Upper lobe of left lung (tissue), 6 donors: ENCODE measurements around the gene STK39. TPM values are rescaled to one million over a fixed set of nuclear protein-coding genes. Genes with fewer than 3 reads are reported as not detected.

ENCODE experiments used
- ATAC-seq, 2 donors: fragments of 200-7000 bp; cut with Tn5 transposase; one replicate each; pipeline ENCODE4 v1.9.1; 2022; ENCODE audit warnings: mild to moderate bottlenecking in 2 of 2, moderate library complexity in 2 of 2; ENCODE audit not compliant: low FRiP score in 2 of 2
- DNase-seq, 2 donors: peaks; one replicate each; pipeline ENCODE4 v3.0.0-alpha.2; 2019 to 2020
- H3K27ac ChIP-seq, 4 donors: fragments of 200-600 bp; sonication (generic); one replicate each; pipeline ENCODE4 v1.5.1; 2016 to 2019
- H3K27me3 ChIP-seq, 4 donors: fragments of 200-600 bp; sonication (generic); one replicate each; pipeline ENCODE4 v1.5.1; 2017 to 2019
- H3K36me3 ChIP-seq, 4 donors: fragments of 200-600 bp; sonication (generic); one replicate each; pipeline ENCODE4 v1.5.1; 2016 to 2019
- H3K4me1 ChIP-seq, 4 donors: fragments of 200-600 bp; sonication (generic); one replicate each; pipeline ENCODE4 v1.5.1; 2018 to 2019
- H3K4me3 ChIP-seq, 4 donors: fragments of 200-600 bp; sonication (generic); one replicate each; pipeline ENCODE4 v1.5.1; 2017 to 2019; ENCODE audit warnings: mild to moderate bottlenecking in 2 of 4, moderate library complexity in 1 of 4
- H3K9me3 ChIP-seq, 4 donors: fragments of 200-600 bp; sonication (generic); one replicate each; pipeline ENCODE4 v1.5.1; 2018 to 2019
- CTCF ChIP-seq, 6 experiments: fragments of 450-650 bp in 4 of 6; fragments of 200-600 bp in 2 of 6; sonication (generic) in 2 of 6; IDR thresholded peaks; one replicate each; pipeline ENCODE4 v1.5.1; 2016 to 2019; ENCODE audit warnings: antibody characterized with exemption in 6 of 6
- EP300 ChIP-seq, 4 donors: sonication (generic); formaldehyde crosslinking; IDR thresholded peaks; one replicate each; pipeline ENCODE4 v1.5.1; 2017; ENCODE audit warnings: antibody characterized with exemption in 4 of 4, control low read depth in 2 of 4
- POLR2A ChIP-seq, 4 donors: fragments of 450-650 bp; IDR thresholded peaks; one replicate each; pipeline ENCODE4 v1.5.1; 2016 to 2017; ENCODE audit warnings: antibody characterized with exemption in 4 of 4, mild to moderate bottlenecking in 2 of 4
- POLR2AphosphoS5 ChIP-seq, 2 donors: sonication (generic); formaldehyde crosslinking; IDR thresholded peaks; one replicate each; pipeline ENCODE4 v1.5.1; 2017; ENCODE audit warnings: antibody characterized with exemption in 2 of 2
- WGBS, 2 donors: methylation state at CpG; one replicate each; pipeline ENCODE4 v1.1.5; 2017 to 2018; 5-methylcytosine and 5-hydroxymethylcytosine counted together
- total RNA-seq, 6 donors: library from RNA; depleted of rRNA in 4 of 6; stranded (reverse); fragments of >200 nt in 4 of 6; gene quantifications; one replicate each; pipeline versions ENCODE4 v1.1.0 to v1.2.1, GENCODE V29; 2016 to 2021
- donor health status: DM: no; HTN: no; CAD: no; lungs with moderate emphysema.
- donor health status: DM: no; HTN: yes; CAD: no; lungs with severe emphysema.

The STK39 gene
- total RNA-seq, 6 donors from 2014 or later, result 7.9 to 18.8 (median 12.1) TPM

- ATAC-seq, result no peak
- Histone ChIP-seq H3K4me1 (no peaks in the 10 kb centered on the region), H3K9me3 (no peaks in the 10 kb centered on the region), H3K4me3 (no peak overlapping the region), H3K27me3 (no peaks in the 10 kb centered on the region), H3K27ac (no peak overlapping the region), H3K36me3 (no peaks in the 10 kb centered on the region)
- 93 to 100% methylated on average over 2 to 3 of the region's 3 CpGs for WGBS, 2 donors
- no peak for TF ChIP-seq EP300 (IDR thresholded peaks at IDR 0.05)
- TF ChIP-seq POLR2AphosphoS5 (IDR thresholded peaks at IDR 0.05), result no peak
- DNase-seq, result no peak
Measured at GRCh38 chr2:168079236-168079635, 168.2 kb downstream of the STK39 start.

GRCh38 chr2:168076731-168077130 lies 170.7 kb downstream of the STK39 start:
- TF ChIP-seq EP300 (IDR thresholded peaks at IDR 0.05), result no peak
- TF ChIP-seq CTCF (IDR thresholded peaks at IDR 0.05), result no peak
- TF ChIP-seq POLR2A (IDR thresholded peaks at IDR 0.05), result no peak
- no peak for TF ChIP-seq POLR2AphosphoS5 (IDR thresholded peaks at IDR 0.05)
- no peaks in the 10 kb centered on the region for H3K27me3 ChIP-seq
- no peaks in the 10 kb centered on the region for H3K4me1 ChIP-seq
- no peak overlapping the region for H3K27ac ChIP-seq
- no peak for DNase-seq
- H3K9me3 ChIP-seq, result no peaks in the 10 kb centered on the region
- ATAC-seq, result no peak
- H3K4me3 ChIP-seq, result no peak overlapping the region
- 67 to 83% methylated on average over 3 of the region's 3 CpGs for WGBS, 2 donors
- H3K36me3 ChIP-seq, result no peaks in the 10 kb centered on the region

GRCh38 chr2:168075446-168075845 lies 171.9 kb downstream of the STK39 start:
- WGBS, 2 donors, result 77 to 91% methylated on average over 2 of the region's 2 CpGs
- ATAC-seq, result no peak

GRCh38 chr2:168072626-168073303 lies 174.6 kb downstream of the STK39 start:
- H3K4me3 ChIP-seq, result no peak overlapping the region
- ATAC-seq (no peak), DNase-seq (no peak)
- no peaks in the 10 kb centered on the region for H3K9me3 ChIP-seq
- no peak overlapping the region for H3K27ac ChIP-seq
- H3K36me3 ChIP-seq, result peaks cover 0 to 7% (median 0%) of the 10 kb centered on the region in 4 donors
- TF ChIP-seq POLR2A (IDR thresholded peaks at IDR 0.05) (no peak), EP300 (IDR thresholded peaks at IDR 0.05) (no peak), CTCF (IDR thresholded peaks at IDR 0.05) (no peak), POLR2AphosphoS5 (IDR thresholded peaks at IDR 0.05) (no peak)
- H3K4me1 ChIP-seq, result no peaks in the 10 kb centered on the region
- no peaks in the 10 kb centered on the region for H3K27me3 ChIP-seq
- WGBS, 2 donors, result 79 to 88% methylated on average over 1 of the region's 1 CpG

More at GRCh38 chr2:168075446-168075845, 171.9 kb downstream of the STK39 start:
- H3K9me3 ChIP-seq, result no peaks in the 10 kb centered on the region
- H3K4me1 ChIP-seq, result no peaks in the 10 kb centered on the region
- DNase-seq, result no peak
- no peaks in the 10 kb centered on the region for H3K27me3 ChIP-seq
- no peak overlapping the region for H3K27ac ChIP-seq
- H3K4me3 ChIP-seq, result no peak overlapping the region
- H3K36me3 ChIP-seq, result peaks cover 0 to 7% (median 0%) of the 10 kb centered on the region in 4 donors
- TF ChIP-seq EP300 (IDR thresholded peaks at IDR 0.05), result no peak
- TF ChIP-seq CTCF (IDR thresholded peaks at IDR 0.05), result no peak
- no peak for TF ChIP-seq POLR2AphosphoS5 (IDR thresholded peaks at IDR 0.05)
- no peak for TF ChIP-seq POLR2A (IDR thresholded peaks at IDR 0.05)

- Histone ChIP-seq H3K27ac (no peak overlapping the region), H3K36me3 (peaks cover 0 to 5% (median 2%) of the 10 kb centered on the region in 4 donors), H3K27me3 (no peaks in the 10 kb centered on the region), H3K9me3 (no peaks in the 10 kb centered on the region), H3K4me1 (no peaks in the 10 kb centered on the region), H3K4me3 (no peak overlapping the region)
- no peak for DNase-seq
- no peak for TF ChIP-seq EP300 (IDR thresholded peaks at IDR 0.05)
- TF ChIP-seq POLR2A (IDR thresholded peaks at IDR 0.05), result no peak
- no peak for TF ChIP-seq CTCF (IDR thresholded peaks at IDR 0.05)
- no peak for TF ChIP-seq POLR2AphosphoS5 (IDR thresholded peaks at IDR 0.05)
- 96 to 98% methylated on average over 9 of the region's 9 CpGs for WGBS, 2 donors
- no peak for ATAC-seq
Measured at GRCh38 chr2:168064011-168064998, 183.1 kb downstream of the STK39 start.
